PC-3 (cell line): ENCODE data around the gene CSNK1A1.

Source experiments
- EZH2 ChIP-seq: fragments of 300-600 bp; sonication (generic); IDR thresholded peaks from one replicate; pipeline ENCODE4 v1.6.1; 2017; ENCODE audit warnings: antibody characterized with exemption, mild to moderate bottlenecking, low read length; ENCODE audit not compliant: unreplicated experiment
- TF ChIP-seq, protein P1 (sequence below): fragments of 300-600 bp; sonication (generic); conservative IDR thresholded peaks from 2 replicates; pipeline ENCODE4 v1.5.1; 2017; ENCODE audit warnings: antibody characterized with exemption, low read depth, mild to moderate bottlenecking, low read length

DNA sequence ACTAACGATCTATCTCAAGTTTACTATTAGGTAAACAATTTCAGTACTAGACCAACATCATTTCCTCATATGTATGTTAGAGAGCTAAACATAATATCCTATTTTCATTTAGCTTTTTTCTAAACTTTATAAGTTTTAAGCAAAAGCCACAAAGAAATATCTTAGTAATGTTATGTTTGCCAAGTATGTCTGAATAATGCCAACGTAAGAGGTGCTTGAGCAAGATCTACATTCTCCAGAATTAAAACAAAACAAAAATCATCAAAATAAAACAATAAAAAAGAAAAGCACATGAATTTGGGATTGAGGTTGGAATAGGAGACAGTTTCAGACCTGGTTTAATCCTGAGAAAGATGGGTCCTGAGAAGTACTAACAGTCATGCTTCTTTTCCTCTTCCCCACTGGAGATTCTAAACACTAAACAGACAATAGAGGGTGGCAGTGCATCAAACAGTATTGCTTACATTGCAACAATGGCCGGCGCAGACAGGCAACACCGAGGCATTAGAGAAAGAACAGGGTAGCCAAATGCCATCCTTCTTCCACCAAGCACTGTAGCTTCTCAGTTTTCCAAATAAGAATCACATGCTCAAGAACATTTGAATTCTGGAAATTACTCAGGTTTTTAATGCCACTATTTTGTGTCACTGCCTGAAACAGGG lies 33.6 kb downstream of the CSNK1A1 start:
- TF ChIP-seq EZH2: no peak
- TF ChIP-seq, protein P1, sequence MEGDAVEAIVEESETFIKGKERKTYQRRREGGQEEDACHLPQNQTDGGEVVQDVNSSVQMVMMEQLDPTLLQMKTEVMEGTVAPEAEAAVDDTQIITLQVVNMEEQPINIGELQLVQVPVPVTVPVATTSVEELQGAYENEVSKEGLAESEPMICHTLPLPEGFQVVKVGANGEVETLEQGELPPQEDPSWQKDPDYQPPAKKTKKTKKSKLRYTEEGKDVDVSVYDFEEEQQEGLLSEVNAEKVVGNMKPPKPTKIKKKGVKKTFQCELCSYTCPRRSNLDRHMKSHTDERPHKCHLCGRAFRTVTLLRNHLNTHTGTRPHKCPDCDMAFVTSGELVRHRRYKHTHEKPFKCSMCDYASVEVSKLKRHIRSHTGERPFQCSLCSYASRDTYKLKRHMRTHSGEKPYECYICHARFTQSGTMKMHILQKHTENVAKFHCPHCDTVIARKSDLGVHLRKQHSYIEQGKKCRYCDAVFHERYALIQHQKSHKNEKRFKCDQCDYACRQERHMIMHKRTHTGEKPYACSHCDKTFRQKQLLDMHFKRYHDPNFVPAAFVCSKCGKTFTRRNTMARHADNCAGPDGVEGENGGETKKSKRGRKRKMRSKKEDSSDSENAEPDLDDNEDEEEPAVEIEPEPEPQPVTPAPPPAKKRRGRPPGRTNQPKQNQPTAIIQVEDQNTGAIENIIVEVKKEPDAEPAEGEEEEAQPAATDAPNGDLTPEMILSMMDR: no peak
